ENCODE results near the gene MAGI2. TPM values are rescaled to one million over a fixed set of nuclear protein-coding genes. Genes with fewer than 3 reads are reported as not detected.

The MAGI2 gene
- total RNA-seq, 1 experiment from 2014 or later, result 14.3 TPM

DNA sequence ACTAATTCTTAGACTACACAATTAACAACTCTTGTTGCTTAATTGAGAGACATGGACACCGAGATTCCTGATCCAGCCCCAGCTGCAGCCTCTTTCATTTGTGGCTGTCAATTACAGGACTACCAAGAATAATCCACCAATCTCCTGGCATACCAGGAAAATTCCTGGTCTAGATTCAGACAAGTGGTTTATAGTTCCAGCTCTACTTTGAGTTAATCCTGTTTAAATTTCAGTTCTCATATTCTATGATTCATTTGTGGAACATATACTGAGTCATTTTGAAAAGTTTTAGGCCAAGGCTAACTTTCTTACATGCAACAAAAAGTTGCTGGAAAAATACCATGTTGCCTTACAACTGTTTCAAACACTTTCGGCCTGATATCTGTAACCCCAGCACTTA, 253.5 kb downstream of the MAGI2 start:
- TF ChIP-seq, protein P1, sequence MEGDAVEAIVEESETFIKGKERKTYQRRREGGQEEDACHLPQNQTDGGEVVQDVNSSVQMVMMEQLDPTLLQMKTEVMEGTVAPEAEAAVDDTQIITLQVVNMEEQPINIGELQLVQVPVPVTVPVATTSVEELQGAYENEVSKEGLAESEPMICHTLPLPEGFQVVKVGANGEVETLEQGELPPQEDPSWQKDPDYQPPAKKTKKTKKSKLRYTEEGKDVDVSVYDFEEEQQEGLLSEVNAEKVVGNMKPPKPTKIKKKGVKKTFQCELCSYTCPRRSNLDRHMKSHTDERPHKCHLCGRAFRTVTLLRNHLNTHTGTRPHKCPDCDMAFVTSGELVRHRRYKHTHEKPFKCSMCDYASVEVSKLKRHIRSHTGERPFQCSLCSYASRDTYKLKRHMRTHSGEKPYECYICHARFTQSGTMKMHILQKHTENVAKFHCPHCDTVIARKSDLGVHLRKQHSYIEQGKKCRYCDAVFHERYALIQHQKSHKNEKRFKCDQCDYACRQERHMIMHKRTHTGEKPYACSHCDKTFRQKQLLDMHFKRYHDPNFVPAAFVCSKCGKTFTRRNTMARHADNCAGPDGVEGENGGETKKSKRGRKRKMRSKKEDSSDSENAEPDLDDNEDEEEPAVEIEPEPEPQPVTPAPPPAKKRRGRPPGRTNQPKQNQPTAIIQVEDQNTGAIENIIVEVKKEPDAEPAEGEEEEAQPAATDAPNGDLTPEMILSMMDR (conservative IDR thresholded peaks at IDR 0.05), result no peak
- H2BK120ac ChIP-seq (ENCODE audit: low read depth, low read length, poor library complexity, severe bottlenecking), result no peak overlapping the region
- H3K18ac ChIP-seq (ENCODE audit: insufficient read length, low read depth, low read length), result no peak overlapping the region
- no peaks in the 10 kb centered on the region for H3K79me2 ChIP-seq (ENCODE audit: insufficient read depth, low read length)
- peaks cover 2% of the 10 kb centered on the region in 2 experiments; a peak in 2 of 4 replicates for H3K4me1 Mint-ChIP-seq
- H3K14ac ChIP-seq (ENCODE audit: insufficient read depth, low read length), result no peak overlapping the region
- no peaks in the 10 kb centered on the region for H4K20me1 ChIP-seq (ENCODE audit: control insufficient read depth, insufficient read depth, insufficient read length)
- no peak overlapping the region for H3K4ac ChIP-seq (ENCODE audit: low read depth, low read length)
- no peak overlapping the region for H3K56ac ChIP-seq (ENCODE audit: insufficient read length, low read depth, low read length)
- no peak overlapping the region for H3K4me2 ChIP-seq (ENCODE audit: insufficient read depth, insufficient read length, low read length)
- no peak overlapping the region for H3T11ph ChIP-seq (ENCODE audit: low read length)
- no peak overlapping the region for H2AK5ac ChIP-seq (ENCODE audit: insufficient read length, low read length)
- no peak overlapping the region for H4K91ac ChIP-seq (ENCODE audit: insufficient read length, low read depth, low read length)
- H4K5ac ChIP-seq (ENCODE audit: insufficient read length, low read depth, low read length), result no peak overlapping the region
- no peak overlapping the region for H3K27ac Mint-ChIP-seq
- no peaks in the 10 kb centered on the region for H3K9me3 ChIP-seq (ENCODE audit: control insufficient read depth, low read depth, low read length)
- H3K27ac ChIP-seq (ENCODE audit: insufficient read length, low read depth, low read length), result no peak overlapping the region
- H3K27me3 ChIP-seq (ENCODE audit: insufficient read depth, low read length), result no peaks in the 10 kb centered on the region
- no peak overlapping the region for H2BK5ac ChIP-seq (ENCODE audit: insufficient read length, low read length)
- H2BK12ac ChIP-seq (ENCODE audit: insufficient read length, low read depth, low read length), result no peak overlapping the region
- no peaks in the 10 kb centered on the region for H3K27me3 Mint-ChIP-seq (ENCODE audit: low read depth)
- no peaks in the 10 kb centered on the region for H3K36me3 Mint-ChIP-seq (ENCODE audit: insufficient read depth in 1 of 3, low read depth in 3 of 3)
- H4K8ac ChIP-seq (replicated peaks; ENCODE audit: insufficient read length, low read depth, low read length), result no peak overlapping the region
- no peak overlapping the region for H3K9ac ChIP-seq (ENCODE audit: extremely low read depth, insufficient read length, low read length)
- H3K9me3 Mint-ChIP-seq, result no peaks in the 10 kb centered on the region
- no peak overlapping the region for H2BK15ac ChIP-seq (ENCODE audit: low read depth, low read length)
- H3K79me1 ChIP-seq (ENCODE audit: insufficient read depth, low read depth, low read length, poor library complexity, severe bottlenecking), result no peaks in the 10 kb centered on the region
- WGBS (ENCODE audit: extremely low coverage, insufficient read length, low lambda C conversion rate), result no CpG with 5 or more reads among the region's 2 CpGs
- no peak for DNase-seq
- H2AFZ ChIP-seq (ENCODE audit: low read length), result no peak overlapping the region
- no peak overlapping the region for H3K4me3 Mint-ChIP-seq
- no peaks in the 10 kb centered on the region for H3K23me2 ChIP-seq (ENCODE audit: insufficient read length, low read depth, low read length, poor library complexity, severe bottlenecking)
- H3K23ac ChIP-seq (ENCODE audit: insufficient read length, low read depth, low read length), result no peak overlapping the region
- no peak overlapping the region for H2BK20ac ChIP-seq (ENCODE audit: low read depth, low read length, poor library complexity, severe bottlenecking)
- no peaks in the 10 kb centered on the region for H3K4me1 ChIP-seq (ENCODE audit: insufficient read depth, low read length)
